Measurements from ENCODE around the gene EZH1. TPM values are rescaled to one million over a fixed set of nuclear protein-coding genes. Genes with fewer than 3 reads are reported as not detected.
A peak's percentile ranks its signal among the peaks of the same experiment; 100 is the strongest.

Gene EZH1
- total and polyA plus RNA-seq, 2 of the 4 experiments (the other 2 are of a cell fraction), result 17.6 to 27.3 TPM

GRCh38 chr17:42683407-42684034, 61.3 kb downstream of the EZH1 start:
- peak overlapping the region; percentile 87 for H3K27ac ChIP-seq (ENCODE audit: insufficient read depth, low read length)
- 10% methylated on average over 7 of the region's 25 CpGs; no CpG with 5 or more reads in 1 of the 2 experiments for WGBS, 2 experiments (ENCODE audit: extremely low coverage in 2 of 2, insufficient read length in 1 of 2)
- peak; percentile 6; the same call in 1 of the 2 replicates for ATAC-seq (ENCODE audit: low read depth)
- no peak for TF ChIP-seq MXI1 (IDR thresholded peaks at IDR 0.05; ENCODE audit: borderline replicate concordance, low read depth, low read length)
- no peak for TF ChIP-seq FOS (IDR thresholded peaks at IDR 0.05; ENCODE audit: low read depth, low read length)
- no peak for TF ChIP-seq RFX5 (IDR thresholded peaks at IDR 0.05; ENCODE audit: low read depth, low read length)
- TF ChIP-seq BHLHE40 (IDR thresholded peaks at IDR 0.05; ENCODE audit: low read depth, low read length), result no peak
- TF ChIP-seq CHD1 (IDR thresholded peaks at IDR 0.05; ENCODE audit: low read depth, low read length), result no peak
- no peak for TF ChIP-seq MAFK (IDR thresholded peaks at IDR 0.05; ENCODE audit: low read depth, low read length)
- no peak for TF ChIP-seq RCOR1 (IDR thresholded peaks at IDR 0.05; ENCODE audit: insufficient replicate concordance, low read length)
- TF ChIP-seq, protein P1, sequence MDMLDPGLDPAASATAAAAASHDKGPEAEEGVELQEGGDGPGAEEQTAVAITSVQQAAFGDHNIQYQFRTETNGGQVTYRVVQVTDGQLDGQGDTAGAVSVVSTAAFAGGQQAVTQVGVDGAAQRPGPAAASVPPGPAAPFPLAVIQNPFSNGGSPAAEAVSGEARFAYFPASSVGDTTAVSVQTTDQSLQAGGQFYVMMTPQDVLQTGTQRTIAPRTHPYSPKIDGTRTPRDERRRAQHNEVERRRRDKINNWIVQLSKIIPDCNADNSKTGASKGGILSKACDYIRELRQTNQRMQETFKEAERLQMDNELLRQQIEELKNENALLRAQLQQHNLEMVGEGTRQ (IDR thresholded peaks at IDR 0.05; ENCODE audit: low read depth, low read length), result no peak
- no peak for TF ChIP-seq MAZ (IDR thresholded peaks at IDR 0.05; ENCODE audit: borderline replicate concordance, low read depth, low read length)
- TF ChIP-seq, protein P2, sequence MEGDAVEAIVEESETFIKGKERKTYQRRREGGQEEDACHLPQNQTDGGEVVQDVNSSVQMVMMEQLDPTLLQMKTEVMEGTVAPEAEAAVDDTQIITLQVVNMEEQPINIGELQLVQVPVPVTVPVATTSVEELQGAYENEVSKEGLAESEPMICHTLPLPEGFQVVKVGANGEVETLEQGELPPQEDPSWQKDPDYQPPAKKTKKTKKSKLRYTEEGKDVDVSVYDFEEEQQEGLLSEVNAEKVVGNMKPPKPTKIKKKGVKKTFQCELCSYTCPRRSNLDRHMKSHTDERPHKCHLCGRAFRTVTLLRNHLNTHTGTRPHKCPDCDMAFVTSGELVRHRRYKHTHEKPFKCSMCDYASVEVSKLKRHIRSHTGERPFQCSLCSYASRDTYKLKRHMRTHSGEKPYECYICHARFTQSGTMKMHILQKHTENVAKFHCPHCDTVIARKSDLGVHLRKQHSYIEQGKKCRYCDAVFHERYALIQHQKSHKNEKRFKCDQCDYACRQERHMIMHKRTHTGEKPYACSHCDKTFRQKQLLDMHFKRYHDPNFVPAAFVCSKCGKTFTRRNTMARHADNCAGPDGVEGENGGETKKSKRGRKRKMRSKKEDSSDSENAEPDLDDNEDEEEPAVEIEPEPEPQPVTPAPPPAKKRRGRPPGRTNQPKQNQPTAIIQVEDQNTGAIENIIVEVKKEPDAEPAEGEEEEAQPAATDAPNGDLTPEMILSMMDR (conservative IDR thresholded peaks at IDR 0.05; ENCODE audit: low read depth, low read length), result no peak
- no peak for TF ChIP-seq CEBPB (IDR thresholded peaks at IDR 0.05; ENCODE audit: low read depth, low read length)
- TF ChIP-seq RAD21 (IDR thresholded peaks at IDR 0.05; ENCODE audit: low read length), result no peak
- TF ChIP-seq NFE2L2 (IDR thresholded peaks at IDR 0.05; ENCODE audit: low read depth, low read length), result no peak
- no peak for TF ChIP-seq POLR2A (IDR thresholded peaks at IDR 0.05; ENCODE audit: low read depth, low read length)

More at GRCh38 chr17:42683407-42684034, 61.3 kb downstream of the EZH1 start:
- H3K56ac ChIP-seq (ENCODE audit: extremely low read depth, insufficient read depth, low read length), result no peak overlapping the region; the same call in 1 of the 2 replicates
- CTCF ChIA-PET, result interaction anchor here (0.6 to 1.0 kb wide), 3 partner anchors 21 to 105 kb away, joined by 3 to 5 read pairs (median 3); partner anchors contain the start of gene TUBG2
- 0 out of 2 replicates have a peak, but pooled peaks cover 8% of the 10 kb centered on the region for H4K20me1 ChIP-seq (ENCODE audit: insufficient read depth, low read length)
- peaks cover 24% of the 10 kb centered on the region for H3K4me1 ChIP-seq (ENCODE audit: control insufficient read depth, insufficient read depth, low read length)
- peak overlapping the region; percentile 22 to 55; a peak in 3 of 4 replicates for H4K8ac ChIP-seq (ENCODE audit: low read depth in 2 of 2, low read length in 2 of 2)
- H3K4me2 ChIP-seq (ENCODE audit: low read depth, low read length), result peak overlapping the region; percentile 87
- H3K79me1 ChIP-seq (ENCODE audit: low read depth in 1 of 2, low read length in 2 of 2), result peaks cover 7 to 46% of the 10 kb centered on the region in 2 experiments
- peak overlapping the region; percentile 33; the same call in 1 of the 2 replicates for H3K23ac ChIP-seq (ENCODE audit: low read depth, low read length)
- H3K9me1 ChIP-seq (ENCODE audit: insufficient read depth, low read length), result peaks cover 25% of the 10 kb centered on the region
- no peak overlapping the region for H2BK120ac ChIP-seq (ENCODE audit: low read depth, low read length)
- H2BK5ac ChIP-seq (ENCODE audit: low read depth, low read length, poor library complexity, severe bottlenecking), result no peak overlapping the region
- POLR2A ChIA-PET (ENCODE audit: unreplicated experiment), result interaction anchor here (0.7 to 1.0 kb wide), 2 partner anchors 13 to 862 kb away, joined by 3 read pairs; no protein-coding TSS in a partner anchor
- no peaks in the 10 kb centered on the region for H3K27me3 ChIP-seq (ENCODE audit: control insufficient read depth, insufficient read depth, low read length)
- H3K18ac ChIP-seq (ENCODE audit: low read depth, low read length), result no peak overlapping the region
- H3K14ac ChIP-seq (replicated peaks; ENCODE audit: low read depth, low read length), result peak overlapping the region; percentile 72
- peaks cover 33% of the 10 kb centered on the region for H3K36me3 ChIP-seq (ENCODE audit: control insufficient read depth, insufficient read depth, low read length)
- H3K4ac ChIP-seq (ENCODE audit: low read depth, low read length), result peak overlapping the region; percentile 72
- no peaks in the 10 kb centered on the region for H3K9me3 ChIP-seq (ENCODE audit: control insufficient read depth, insufficient read depth, low read length)
- DNase-seq, result peak; percentile 46
- peak overlapping the region; percentile 95 for H2AFZ ChIP-seq (replicated peaks; ENCODE audit: low read length, poor library complexity)
- H2AK5ac ChIP-seq (ENCODE audit: low read depth, low read length), result peak overlapping the region; percentile 74
- BruUV-seq (replicated peaks), result no TSS peak
- peak overlapping the region; percentile 20; the same call in 1 of the 3 replicates for H2BK15ac ChIP-seq (ENCODE audit: low read depth, low read length)
- peak overlapping the region; percentile 17; the same call in 1 of the 2 replicates for H4K5ac ChIP-seq (ENCODE audit: low read depth, low read length)
- peak overlapping the region; percentile 26; the same call in 1 of the 2 replicates for H4K91ac ChIP-seq (ENCODE audit: insufficient read depth, low read depth, low read length)
- intact Hi-C loops (cut with micrococcal nuclease), result no loop called here
- no peak overlapping the region for H2BK20ac ChIP-seq (ENCODE audit: low read depth, low read length)
- H3K4me3 ChIP-seq (ENCODE audit: insufficient read depth, low read depth, low read length), result peak overlapping the region; percentile 62
- peak overlapping the region; percentile 84 for H3K9ac ChIP-seq (ENCODE audit: low read depth, low read length)
- H2AK9ac ChIP-seq (replicated peaks; ENCODE audit: low read depth, low read length, poor library complexity), result peak overlapping the region; percentile 93
- dilution Hi-C loops (cut with HindIII; ENCODE audit: low sequenced_read_pairs, unreplicated experiment), result no loop called here
- in situ Hi-C loops (cut with MboI; ENCODE audit: low sequenced_read_pairs), result loop anchor here (5.0 to 25.0 kb wide), 2 partner anchors 106 to 629 kb away; partner anchors contain the start of gene PSMC3IP

Measured in IMR-90 (cell line).